ENCODE results near the gene RREB1. TPM values are rescaled to one million over a fixed set of nuclear protein-coding genes. Genes with fewer than 3 reads are reported as not detected.

The RREB1 gene
- total RNA-seq, 1 donor from 2014 or later: 41.8 TPM

DNA sequence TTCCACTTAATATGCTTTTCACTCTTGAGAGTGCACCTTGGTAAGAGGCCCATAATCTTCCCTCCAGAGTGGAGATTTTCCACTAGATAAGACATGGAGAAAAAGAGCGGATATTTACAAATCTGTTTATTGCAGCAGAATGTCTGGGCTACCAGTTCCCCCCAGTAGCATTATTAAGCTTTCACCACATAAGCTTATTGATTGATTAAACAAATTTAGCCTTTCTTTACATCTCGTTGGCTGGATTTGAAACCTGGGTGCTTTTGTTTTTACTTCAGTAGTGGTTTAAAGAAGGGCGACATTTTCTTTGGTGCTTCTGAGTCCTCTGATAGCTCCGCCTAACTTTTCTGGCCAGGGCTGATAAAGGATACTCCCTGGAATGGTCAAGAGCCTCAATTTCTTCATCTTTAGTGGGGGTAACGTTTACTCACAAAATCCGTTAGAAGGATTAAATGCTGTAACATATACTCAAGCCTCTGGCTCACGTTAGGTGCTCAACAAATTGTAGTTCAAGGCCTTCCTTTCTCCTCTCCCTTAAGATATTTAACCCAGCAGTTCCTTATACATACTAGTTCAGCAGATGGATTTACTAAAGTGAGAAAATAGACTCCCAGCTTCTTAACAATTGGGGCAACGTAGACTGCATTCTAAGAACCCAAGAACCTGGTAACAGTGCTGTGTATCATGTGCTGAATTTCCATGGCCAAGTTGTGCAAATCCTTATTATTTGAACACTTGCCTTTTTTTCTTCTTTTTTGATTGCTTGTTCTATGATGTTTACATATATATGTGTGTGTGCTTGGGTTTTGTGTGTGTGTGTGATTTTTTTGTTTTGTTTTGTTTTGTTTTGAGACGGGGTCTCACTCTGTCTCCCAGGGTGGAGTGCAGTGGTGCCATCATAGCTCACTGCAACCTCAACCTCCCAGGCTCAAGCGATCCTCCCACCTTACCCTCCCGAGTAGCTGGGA is 91.4 kb downstream of the RREB1 start:
- Histone ChIP-seq H3K36me3 (ENCODE audit: insufficient read depth, low read length) (peaks cover 8% of the 10 kb centered on the region), H3K27ac (ENCODE audit: low read depth, low read length) (no peak overlapping the region), H4K20me1 (ENCODE audit: insufficient read depth, low read length) (peaks cover 42% of the 10 kb centered on the region), H3K4me1 (ENCODE audit: insufficient read depth, low read length) (no peaks in the 10 kb centered on the region), H3K9ac (ENCODE audit: low read length) (no peak overlapping the region), H3K4me2 (ENCODE audit: low read length) (no peak overlapping the region), H2AFZ (ENCODE audit: low read depth, low read length) (no peak overlapping the region), H3K9me3 (ENCODE audit: insufficient read depth, low read depth, low read length) (no peaks in the 10 kb centered on the region), H3K79me2 (ENCODE audit: insufficient read depth, low read length) (peaks cover 13% of the 10 kb centered on the region), H3K4me3 (ENCODE audit: insufficient read depth, low read depth, low read length) (no peak overlapping the region), H3K27me3 (ENCODE audit: insufficient read depth, low read length) (no peaks in the 10 kb centered on the region)
- no peaks in the 10 kb centered on the region for H3K9me3 Mint-ChIP-seq (ENCODE audit: unreplicated experiment)
- H3K36me3 Mint-ChIP-seq (ENCODE audit: low read depth, unreplicated experiment): peaks cover 31% of the 10 kb centered on the region
- H3K4me1 Mint-ChIP-seq (ENCODE audit: low read depth, unreplicated experiment): peaks cover 8% of the 10 kb centered on the region
- no peak for DNase-seq (ENCODE audit: low read depth)
- TF ChIP-seq, protein P1, sequence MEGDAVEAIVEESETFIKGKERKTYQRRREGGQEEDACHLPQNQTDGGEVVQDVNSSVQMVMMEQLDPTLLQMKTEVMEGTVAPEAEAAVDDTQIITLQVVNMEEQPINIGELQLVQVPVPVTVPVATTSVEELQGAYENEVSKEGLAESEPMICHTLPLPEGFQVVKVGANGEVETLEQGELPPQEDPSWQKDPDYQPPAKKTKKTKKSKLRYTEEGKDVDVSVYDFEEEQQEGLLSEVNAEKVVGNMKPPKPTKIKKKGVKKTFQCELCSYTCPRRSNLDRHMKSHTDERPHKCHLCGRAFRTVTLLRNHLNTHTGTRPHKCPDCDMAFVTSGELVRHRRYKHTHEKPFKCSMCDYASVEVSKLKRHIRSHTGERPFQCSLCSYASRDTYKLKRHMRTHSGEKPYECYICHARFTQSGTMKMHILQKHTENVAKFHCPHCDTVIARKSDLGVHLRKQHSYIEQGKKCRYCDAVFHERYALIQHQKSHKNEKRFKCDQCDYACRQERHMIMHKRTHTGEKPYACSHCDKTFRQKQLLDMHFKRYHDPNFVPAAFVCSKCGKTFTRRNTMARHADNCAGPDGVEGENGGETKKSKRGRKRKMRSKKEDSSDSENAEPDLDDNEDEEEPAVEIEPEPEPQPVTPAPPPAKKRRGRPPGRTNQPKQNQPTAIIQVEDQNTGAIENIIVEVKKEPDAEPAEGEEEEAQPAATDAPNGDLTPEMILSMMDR (IDR thresholded peaks at IDR 0.05; ENCODE audit: insufficient read depth, low read depth, low read length): no peak
- no peak for TF ChIP-seq EZH2 (IDR thresholded peaks at IDR 0.05; ENCODE audit: insufficient read depth, low read length)
- no peak for FAIRE-seq
- H3K4me3 Mint-ChIP-seq (ENCODE audit: unreplicated experiment): no peak overlapping the region
- no peaks in the 10 kb centered on the region for H3K27me3 Mint-ChIP-seq (ENCODE audit: low read depth, unreplicated experiment)
- H3K27ac Mint-ChIP-seq (ENCODE audit: unreplicated experiment): no peak overlapping the region

DNA sequence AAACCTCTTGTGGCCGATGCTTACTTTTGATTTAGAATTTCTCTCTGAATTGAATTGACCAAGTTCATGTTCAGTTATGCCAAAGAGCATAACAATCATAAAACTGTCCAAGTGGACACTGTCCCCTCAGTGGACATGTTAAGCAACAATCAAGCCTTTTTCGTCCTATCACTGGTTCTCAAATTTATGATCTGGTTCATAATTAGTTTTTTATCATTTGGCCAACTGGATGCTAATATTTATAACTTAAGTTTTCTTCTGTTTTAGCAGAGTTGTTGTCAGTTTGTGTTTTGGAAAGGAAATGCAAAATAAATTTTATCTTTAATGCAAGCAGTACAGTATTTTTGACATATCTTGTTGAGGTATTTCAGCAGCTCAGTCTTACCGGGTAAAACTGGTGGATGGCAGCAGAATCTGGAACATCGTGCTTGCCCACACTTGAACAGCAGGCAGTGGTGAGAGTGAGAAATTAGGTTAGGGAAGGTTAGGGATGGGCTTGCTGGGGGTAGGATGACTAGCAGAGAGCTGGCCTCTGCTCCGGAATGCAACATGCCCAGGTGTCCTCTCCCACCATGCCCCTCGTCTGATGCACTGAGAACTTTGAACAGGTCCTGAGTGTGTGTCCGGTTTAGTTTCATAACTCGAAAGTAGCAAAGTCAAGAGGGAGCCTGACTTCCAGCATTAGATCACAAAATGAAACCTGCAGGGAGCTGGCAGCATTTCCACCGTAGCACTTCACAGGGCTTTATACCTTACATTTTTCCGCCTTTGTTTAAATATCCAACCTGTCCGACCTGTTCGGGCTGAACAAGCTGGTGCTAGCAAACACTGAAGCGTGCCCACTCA is 93.1 kb downstream of the RREB1 start:
- FAIRE-seq (no peak), DNase-seq (ENCODE audit: low read depth) (no peak)
- no peak for TF ChIP-seq EZH2 (IDR thresholded peaks at IDR 0.05; ENCODE audit: insufficient read depth, low read length)
- TF ChIP-seq, protein P1 (IDR thresholded peaks at IDR 0.05; ENCODE audit: insufficient read depth, low read depth, low read length): no peak
- H3K36me3 ChIP-seq (ENCODE audit: insufficient read depth, low read length): peaks cover 11% of the 10 kb centered on the region
- no peak overlapping the region for H3K4me2 ChIP-seq (ENCODE audit: low read length)
- Mint-ChIP-seq H3K9me3 (ENCODE audit: unreplicated experiment) (no peaks in the 10 kb centered on the region), H3K27ac (ENCODE audit: unreplicated experiment) (no peak overlapping the region), H3K4me3 (ENCODE audit: unreplicated experiment) (no peak overlapping the region), H3K4me1 (ENCODE audit: low read depth, unreplicated experiment) (peaks cover 17% of the 10 kb centered on the region), H3K27me3 (ENCODE audit: low read depth, unreplicated experiment) (no peaks in the 10 kb centered on the region), H3K36me3 (ENCODE audit: low read depth, unreplicated experiment) (peaks cover 31% of the 10 kb centered on the region)
- peaks cover 7% of the 10 kb centered on the region for H3K79me2 ChIP-seq (ENCODE audit: insufficient read depth, low read length)
- H3K27ac ChIP-seq (ENCODE audit: low read depth, low read length): no peak overlapping the region
- no peak overlapping the region for H3K4me3 ChIP-seq (ENCODE audit: insufficient read depth, low read depth, low read length)
- no peak overlapping the region for H3K9ac ChIP-seq (ENCODE audit: low read length)
- peaks cover 45% of the 10 kb centered on the region for H4K20me1 ChIP-seq (ENCODE audit: insufficient read depth, low read length)
- H2AFZ ChIP-seq (ENCODE audit: low read depth, low read length): no peak overlapping the region
- no peaks in the 10 kb centered on the region for H3K9me3 ChIP-seq (ENCODE audit: insufficient read depth, low read depth, low read length)
- no peaks in the 10 kb centered on the region for H3K27me3 ChIP-seq (ENCODE audit: insufficient read depth, low read length)
- no peaks in the 10 kb centered on the region for H3K4me1 ChIP-seq (ENCODE audit: insufficient read depth, low read length)
